ENCODE data around the gene CLCF1.
A peak's percentile ranks its signal among the peaks of the same experiment; 100 is the strongest.

CLCF1 gene

GRCh38 chr11:67413266-67413849, 40.0 kb upstream of the CLCF1 start:
- peak overlapping the region; percentile 23 to 76 (median 35) for H3K4me3 Mint-ChIP-seq
- peaks cover 31% of the 10 kb centered on the region for H3K4me1 Mint-ChIP-seq
- no peak for TF ChIP-seq CTCF (IDR thresholded peaks at IDR 0.05; ENCODE audit: unreplicated experiment in 3 of 3)
- no peaks in the 10 kb centered on the region for H3K9me3 Mint-ChIP-seq
- peak overlapping the region in 2 of 3 experiments; percentile 63 to 69 for H3K27ac Mint-ChIP-seq
- peaks cover 51% of the 10 kb centered on the region for H3K27me3 Mint-ChIP-seq (ENCODE audit: low read depth)
- no peaks in the 10 kb centered on the region for H3K36me3 Mint-ChIP-seq (ENCODE audit: low read depth)

DNA sequence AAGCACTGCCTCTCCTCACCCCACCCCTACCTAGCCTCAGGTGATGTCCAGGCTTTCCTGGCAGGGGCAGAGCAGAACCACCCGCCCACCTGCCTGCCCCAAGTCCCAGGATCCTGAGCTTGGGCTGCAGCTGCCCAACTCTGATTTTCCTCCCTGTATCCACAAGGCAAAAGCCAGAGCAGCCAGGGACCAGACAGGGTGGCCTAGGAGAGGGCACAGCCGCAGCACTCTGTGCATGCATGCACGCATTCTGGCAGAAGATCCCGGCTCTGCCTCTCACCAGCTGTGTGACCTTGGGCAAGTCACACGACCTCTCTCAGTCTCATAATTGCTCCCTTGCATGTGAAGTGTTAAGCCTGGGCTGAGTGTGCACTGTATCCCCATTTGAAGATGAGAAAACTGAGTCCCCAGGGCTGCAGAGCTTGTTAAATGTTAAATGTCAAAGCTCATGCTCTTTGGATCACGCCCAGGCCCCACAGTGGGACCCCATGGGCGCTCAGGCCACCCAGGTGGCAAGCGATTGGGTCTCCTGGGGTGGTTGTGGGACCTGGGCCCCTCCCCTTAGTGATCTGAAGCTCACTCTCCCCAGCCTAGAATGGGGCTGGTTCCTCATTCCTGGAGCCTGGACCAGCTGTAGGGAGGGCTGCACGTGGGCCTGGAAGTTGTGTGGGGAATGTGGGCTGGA, 39.2 kb upstream of the CLCF1 start:
- no peaks in the 10 kb centered on the region for H3K9me3 Mint-ChIP-seq
- H3K27me3 Mint-ChIP-seq (ENCODE audit: low read depth), result peaks cover 51% of the 10 kb centered on the region
- no peak overlapping the region for H3K4me3 Mint-ChIP-seq
- H3K27ac Mint-ChIP-seq, result peak overlapping the region in 2 of 3 experiments; percentile 63 to 69
- peaks cover 25% of the 10 kb centered on the region for H3K4me1 Mint-ChIP-seq
- H3K36me3 Mint-ChIP-seq (ENCODE audit: low read depth), result no peaks in the 10 kb centered on the region
- TF ChIP-seq CTCF (IDR thresholded peaks at IDR 0.05; ENCODE audit: unreplicated experiment in 3 of 3), result no peak

DNA sequence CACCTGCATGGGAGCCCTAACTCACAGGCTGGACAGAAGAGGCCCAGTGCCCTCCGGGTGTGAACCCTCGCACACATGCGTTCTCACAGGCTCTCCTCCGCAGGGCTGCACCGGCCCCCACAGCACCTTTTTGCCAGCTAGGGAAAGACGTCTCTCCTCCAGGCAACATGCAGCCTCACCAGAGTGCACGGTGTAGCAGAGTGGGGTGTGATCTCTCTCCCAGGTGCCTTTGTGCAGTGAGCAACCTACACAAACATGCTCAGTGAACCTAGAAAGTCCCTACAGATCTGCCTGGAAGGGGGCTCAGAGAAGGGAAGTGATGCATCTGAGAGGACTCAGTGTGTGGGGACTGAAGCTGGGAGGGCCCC, 38.4 kb upstream of the CLCF1 start:
- no peak for TF ChIP-seq CTCF (IDR thresholded peaks at IDR 0.05; ENCODE audit: unreplicated experiment in 3 of 3)
- Mint-ChIP-seq H3K4me3 (no peak overlapping the region), H3K27ac (no peak overlapping the region), H3K27me3 (ENCODE audit: low read depth) (peaks cover 46% of the 10 kb centered on the region), H3K4me1 (peaks cover 27% of the 10 kb centered on the region), H3K36me3 (ENCODE audit: low read depth) (no peaks in the 10 kb centered on the region), H3K9me3 (no peaks in the 10 kb centered on the region)

DNA sequence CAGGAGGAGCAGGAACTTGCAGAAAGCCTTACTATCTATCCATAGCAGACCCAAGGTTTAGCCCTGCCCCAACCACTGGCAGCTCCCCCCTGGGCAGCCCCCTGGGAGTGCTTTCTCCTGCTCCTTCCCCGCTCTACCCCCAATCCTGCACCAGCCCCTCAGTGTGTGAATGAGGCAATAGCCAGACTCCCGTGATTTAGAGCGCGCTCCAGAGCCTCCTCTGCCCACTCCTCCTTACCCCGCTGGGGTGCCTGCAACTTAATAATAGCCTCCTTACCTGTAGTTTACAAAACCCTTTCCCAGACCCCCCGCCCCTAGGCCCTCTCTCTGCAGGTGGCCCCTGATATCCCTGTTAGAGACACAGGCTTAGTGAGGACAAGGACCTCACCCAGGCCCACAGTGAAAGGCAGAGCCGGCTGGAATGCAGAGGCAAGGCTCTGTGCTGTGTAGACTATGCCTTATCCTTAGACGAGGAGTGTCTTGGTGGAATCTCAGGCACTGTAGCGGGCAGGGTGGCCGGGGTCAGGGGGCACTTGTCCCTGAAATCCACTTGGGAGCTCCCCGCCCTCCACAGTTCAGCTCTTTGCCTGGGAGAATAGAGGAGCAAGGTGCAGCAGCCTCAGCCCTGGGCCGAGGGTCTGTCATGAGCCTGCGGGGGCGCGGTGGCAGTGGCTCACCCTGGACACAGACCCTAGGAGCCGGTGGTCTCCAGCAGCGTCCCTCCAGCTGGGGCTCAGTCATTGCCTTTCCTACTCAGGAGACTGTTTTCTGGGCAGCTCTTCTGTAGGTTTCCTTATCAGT, 37.8 kb upstream of the CLCF1 start:
- Mint-ChIP-seq H3K9me3 (no peaks in the 10 kb centered on the region), H3K4me1 (peaks cover 21% of the 10 kb centered on the region), H3K36me3 (ENCODE audit: low read depth) (no peaks in the 10 kb centered on the region), H3K27ac (no peak overlapping the region), H3K27me3 (ENCODE audit: low read depth) (peaks cover 40% of the 10 kb centered on the region), H3K4me3 (no peak overlapping the region)
- TF ChIP-seq CTCF (IDR thresholded peaks at IDR 0.05; ENCODE audit: unreplicated experiment in 3 of 3), result no peak

GRCh38 chr11:67410369-67410831, 37.0 kb upstream of the CLCF1 start:
- Mint-ChIP-seq H3K36me3 (ENCODE audit: low read depth) (no peaks in the 10 kb centered on the region), H3K27ac (no peak overlapping the region), H3K4me3 (no peak overlapping the region), H3K27me3 (ENCODE audit: low read depth) (peaks cover 37% of the 10 kb centered on the region), H3K4me1 (peaks cover 19% of the 10 kb centered on the region), H3K9me3 (no peaks in the 10 kb centered on the region)
- TF ChIP-seq CTCF (IDR thresholded peaks at IDR 0.05; ENCODE audit: unreplicated experiment in 3 of 3), result no peak
